Measurements from ENCODE around the gene NOL8.

The NOL8 gene

GRCh38 chr9:92342825-92343488 is 17.8 kb upstream of the NOL8 start:
- Histone ChIP-seq H3K36me3 (ENCODE audit: control insufficient read depth in 1 of 2, insufficient read depth in 2 of 2, low read length in 2 of 2) (peaks cover 0 to 4% of the 10 kb centered on the region in 2 donors), H3K4me3 (ENCODE audit: low read depth in 1 of 2, low read length in 2 of 2) (no peak overlapping the region), H3K9ac (ENCODE audit: low read depth in 1 of 2, low read length in 2 of 2) (no peak overlapping the region), H3K4me1 (ENCODE audit: control insufficient read depth in 1 of 2, insufficient read depth in 2 of 2, low read length in 2 of 2) (no peaks in the 10 kb centered on the region), H3K9me3 (ENCODE audit: control insufficient read depth in 1 of 2, low read length in 2 of 2) (no peaks in the 10 kb centered on the region), H3K27me3 (ENCODE audit: control insufficient read depth in 1 of 2, insufficient read depth in 2 of 2, low read length in 2 of 2) (no peaks in the 10 kb centered on the region), H3K27ac (ENCODE audit: low read depth, low read length) (no peak overlapping the region)

GRCh38 chr9:92341578-92341977 is 16.4 kb upstream of the NOL8 start:
- Histone ChIP-seq H3K27me3 (ENCODE audit: control insufficient read depth in 1 of 2, insufficient read depth in 2 of 2, low read length in 2 of 2) (no peaks in the 10 kb centered on the region), H3K36me3 (ENCODE audit: control insufficient read depth in 1 of 2, insufficient read depth in 2 of 2, low read length in 2 of 2) (peaks cover 0 to 9% of the 10 kb centered on the region in 2 donors), H3K4me1 (ENCODE audit: control insufficient read depth in 1 of 2, insufficient read depth in 2 of 2, low read length in 2 of 2) (no peaks in the 10 kb centered on the region), H3K27ac (ENCODE audit: low read depth, low read length) (no peak overlapping the region), H3K9me3 (ENCODE audit: control insufficient read depth in 1 of 2, low read length in 2 of 2) (no peaks in the 10 kb centered on the region), H3K9ac (ENCODE audit: low read depth in 1 of 2, low read length in 2 of 2) (no peak overlapping the region), H3K4me3 (ENCODE audit: low read depth in 1 of 2, low read length in 2 of 2) (no peak overlapping the region)

GRCh38 chr9:92333282-92333634 is 8.1 kb upstream of the NOL8 start:
- Histone ChIP-seq H3K9me3 (ENCODE audit: control insufficient read depth in 1 of 2, low read length in 2 of 2) (no peaks in the 10 kb centered on the region), H3K36me3 (ENCODE audit: control insufficient read depth in 1 of 2, insufficient read depth in 2 of 2, low read length in 2 of 2) (peaks cover 0 to 8% of the 10 kb centered on the region in 2 donors), H3K9ac (ENCODE audit: low read depth in 1 of 2, low read length in 2 of 2) (no peak overlapping the region), H3K4me3 (ENCODE audit: low read depth in 1 of 2, low read length in 2 of 2) (no peak overlapping the region), H3K27ac (ENCODE audit: low read depth, low read length) (no peak overlapping the region), H3K4me1 (ENCODE audit: control insufficient read depth in 1 of 2, insufficient read depth in 2 of 2, low read length in 2 of 2) (no peaks in the 10 kb centered on the region), H3K27me3 (ENCODE audit: control insufficient read depth in 1 of 2, insufficient read depth in 2 of 2, low read length in 2 of 2) (no peaks in the 10 kb centered on the region)

GRCh38 chr9:92332577-92333281 is 7.6 kb upstream of the NOL8 start:
- no peak overlapping the region for H3K9ac ChIP-seq (ENCODE audit: low read depth in 1 of 2, low read length in 2 of 2)
- H3K4me3 ChIP-seq (ENCODE audit: low read depth in 1 of 2, low read length in 2 of 2) = no peak overlapping the region
- no peaks in the 10 kb centered on the region for H3K27me3 ChIP-seq (ENCODE audit: control insufficient read depth in 1 of 2, insufficient read depth in 2 of 2, low read length in 2 of 2)
- no peaks in the 10 kb centered on the region for H3K9me3 ChIP-seq (ENCODE audit: control insufficient read depth in 1 of 2, low read length in 2 of 2)
- no peaks in the 10 kb centered on the region for H3K4me1 ChIP-seq (ENCODE audit: control insufficient read depth in 1 of 2, insufficient read depth in 2 of 2, low read length in 2 of 2)
- H3K27ac ChIP-seq (ENCODE audit: low read depth, low read length) = no peak overlapping the region
- peaks cover 0 to 3% of the 10 kb centered on the region in 2 donors for H3K36me3 ChIP-seq (ENCODE audit: control insufficient read depth in 1 of 2, insufficient read depth in 2 of 2, low read length in 2 of 2)

GRCh38 chr9:92328225-92328624 is 3.1 kb upstream of the NOL8 start:
- Histone ChIP-seq H3K36me3 (ENCODE audit: control insufficient read depth in 1 of 2, insufficient read depth in 2 of 2, low read length in 2 of 2) (peaks cover 0 to under 1% of the 10 kb centered on the region in 2 donors), H3K27ac (ENCODE audit: low read depth, low read length) (no peak overlapping the region), H3K9ac (ENCODE audit: low read depth in 1 of 2, low read length in 2 of 2) (no peak overlapping the region), H3K4me1 (ENCODE audit: control insufficient read depth in 1 of 2, insufficient read depth in 2 of 2, low read length in 2 of 2) (peaks cover 18 to 22% of the 10 kb centered on the region in 2 donors), H3K4me3 (ENCODE audit: low read depth in 1 of 2, low read length in 2 of 2) (no peak overlapping the region), H3K27me3 (ENCODE audit: control insufficient read depth in 1 of 2, insufficient read depth in 2 of 2, low read length in 2 of 2) (no peaks in the 10 kb centered on the region), H3K9me3 (ENCODE audit: control insufficient read depth in 1 of 2, low read length in 2 of 2) (no peaks in the 10 kb centered on the region)

GRCh38 chr9:92327283-92327850 is 2.2 kb upstream of the NOL8 start:
- Histone ChIP-seq H3K27me3 (ENCODE audit: control insufficient read depth in 1 of 2, insufficient read depth in 2 of 2, low read length in 2 of 2) (no peaks in the 10 kb centered on the region), H3K9me3 (ENCODE audit: control insufficient read depth in 1 of 2, low read length in 2 of 2) (no peaks in the 10 kb centered on the region), H3K4me1 (ENCODE audit: control insufficient read depth in 1 of 2, insufficient read depth in 2 of 2, low read length in 2 of 2) (peaks cover 18 to 22% of the 10 kb centered on the region in 2 donors), H3K27ac (ENCODE audit: low read depth, low read length) (no peak overlapping the region), H3K4me3 (ENCODE audit: low read depth in 1 of 2, low read length in 2 of 2) (no peak overlapping the region), H3K9ac (ENCODE audit: low read depth in 1 of 2, low read length in 2 of 2) (no peak overlapping the region), H3K36me3 (ENCODE audit: control insufficient read depth in 1 of 2, insufficient read depth in 2 of 2, low read length in 2 of 2) (peaks cover 6 to 9% of the 10 kb centered on the region in 2 donors)

GRCh38 chr9:92325991-92326500 is 896 bp upstream of the NOL8 start:
- Histone ChIP-seq H3K4me3 (ENCODE audit: low read depth in 1 of 2, low read length in 2 of 2) (peak overlapping the region; percentile 96 to 99), H3K27ac (ENCODE audit: low read depth, low read length) (peak overlapping the region; percentile 94), H3K9ac (ENCODE audit: low read depth in 1 of 2, low read length in 2 of 2) (peak overlapping the region; percentile 78 to 91)

GRCh38 chr9:92324889-92325268 is 271 bp downstream of the NOL8 start:
- no peaks in the 10 kb centered on the region for H3K9me3 ChIP-seq (ENCODE audit: control insufficient read depth in 1 of 2, low read length in 2 of 2)
- no peaks in the 10 kb centered on the region for H3K27me3 ChIP-seq (ENCODE audit: control insufficient read depth in 1 of 2, insufficient read depth in 2 of 2, low read length in 2 of 2)
- peaks cover 18 to 22% of the 10 kb centered on the region in 2 donors for H3K4me1 ChIP-seq (ENCODE audit: control insufficient read depth in 1 of 2, insufficient read depth in 2 of 2, low read length in 2 of 2)
- H3K36me3 ChIP-seq (ENCODE audit: control insufficient read depth in 1 of 2, insufficient read depth in 2 of 2, low read length in 2 of 2) = peaks cover 10 to 21% of the 10 kb centered on the region in 2 donors
- H3K4me3 ChIP-seq (ENCODE audit: low read depth in 1 of 2, low read length in 2 of 2) = peak overlapping the region; percentile 96 to 99
- peak overlapping the region; percentile 78 to 91 for H3K9ac ChIP-seq (ENCODE audit: low read depth in 1 of 2, low read length in 2 of 2)
- peak overlapping the region; percentile 94 for H3K27ac ChIP-seq (ENCODE audit: low read depth, low read length)

More at GRCh38 chr9:92325991-92326500, 896 bp upstream of the NOL8 start:
- no peaks in the 10 kb centered on the region for H3K27me3 ChIP-seq (ENCODE audit: control insufficient read depth in 1 of 2, insufficient read depth in 2 of 2, low read length in 2 of 2)
- peaks cover 18 to 22% of the 10 kb centered on the region in 2 donors for H3K4me1 ChIP-seq (ENCODE audit: control insufficient read depth in 1 of 2, insufficient read depth in 2 of 2, low read length in 2 of 2)
- H3K36me3 ChIP-seq (ENCODE audit: control insufficient read depth in 1 of 2, insufficient read depth in 2 of 2, low read length in 2 of 2) = peaks cover 6 to 14% of the 10 kb centered on the region in 2 donors
- H3K9me3 ChIP-seq (ENCODE audit: control insufficient read depth in 1 of 2, low read length in 2 of 2) = no peaks in the 10 kb centered on the region

DNA sequence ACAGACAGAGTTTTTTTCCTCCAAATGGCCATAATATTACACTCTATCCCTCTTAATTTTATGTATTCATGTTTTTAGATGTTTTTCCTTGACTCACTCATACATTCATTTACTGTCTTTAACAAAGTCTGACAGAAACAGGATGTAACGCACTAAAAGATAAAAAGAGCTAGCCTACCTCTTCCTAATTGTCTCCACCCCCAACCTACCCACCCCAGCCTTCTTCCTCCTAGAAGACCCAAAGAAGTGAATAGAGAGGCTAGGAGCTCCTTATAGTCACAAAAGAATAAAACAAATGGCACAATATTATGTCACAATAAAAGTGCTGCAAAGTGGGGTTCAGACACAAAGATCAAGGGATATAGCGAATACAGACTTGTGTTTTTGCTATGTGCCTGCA is 719 bp downstream of the NOL8 start:
- H3K27ac ChIP-seq (ENCODE audit: low read depth, low read length) = no peak overlapping the region
- H3K9ac ChIP-seq (ENCODE audit: low read depth in 1 of 2, low read length in 2 of 2) = peak overlapping the region; percentile 78 to 91
- no peaks in the 10 kb centered on the region for H3K9me3 ChIP-seq (ENCODE audit: control insufficient read depth in 1 of 2, low read length in 2 of 2)
- H3K36me3 ChIP-seq (ENCODE audit: control insufficient read depth in 1 of 2, insufficient read depth in 2 of 2, low read length in 2 of 2) = peaks cover 15 to 26% of the 10 kb centered on the region in 2 donors
- H3K4me3 ChIP-seq (ENCODE audit: low read depth in 1 of 2, low read length in 2 of 2) = peak overlapping the region; percentile 96 to 99
- peaks cover 18 to 22% of the 10 kb centered on the region in 2 donors for H3K4me1 ChIP-seq (ENCODE audit: control insufficient read depth in 1 of 2, insufficient read depth in 2 of 2, low read length in 2 of 2)
- no peaks in the 10 kb centered on the region for H3K27me3 ChIP-seq (ENCODE audit: control insufficient read depth in 1 of 2, insufficient read depth in 2 of 2, low read length in 2 of 2)

- Histone ChIP-seq H3K4me1 (ENCODE audit: control insufficient read depth in 1 of 2, insufficient read depth in 2 of 2, low read length in 2 of 2) (no peaks in the 10 kb centered on the region), H3K27ac (ENCODE audit: low read depth, low read length) (no peak overlapping the region), H3K36me3 (ENCODE audit: control insufficient read depth in 1 of 2, insufficient read depth in 2 of 2, low read length in 2 of 2) (peaks cover 45 to 76% of the 10 kb centered on the region in 2 donors), H3K9me3 (ENCODE audit: control insufficient read depth in 1 of 2, low read length in 2 of 2) (no peaks in the 10 kb centered on the region), H3K4me3 (ENCODE audit: low read depth in 1 of 2, low read length in 2 of 2) (no peak overlapping the region), H3K27me3 (ENCODE audit: control insufficient read depth in 1 of 2, insufficient read depth in 2 of 2, low read length in 2 of 2) (no peaks in the 10 kb centered on the region), H3K9ac (ENCODE audit: low read depth in 1 of 2, low read length in 2 of 2) (no peak overlapping the region)
Measured at GRCh38 chr9:92315456-92315855, 9.7 kb downstream of the NOL8 start.
